ENCODE measurements around the gene AIG1. TPM values are rescaled to one million over a fixed set of nuclear protein-coding genes. Genes with fewer than 3 reads are reported as not detected.

The AIG1 gene
- total RNA-seq, 1 donor, result 70.9 TPM

DNA sequence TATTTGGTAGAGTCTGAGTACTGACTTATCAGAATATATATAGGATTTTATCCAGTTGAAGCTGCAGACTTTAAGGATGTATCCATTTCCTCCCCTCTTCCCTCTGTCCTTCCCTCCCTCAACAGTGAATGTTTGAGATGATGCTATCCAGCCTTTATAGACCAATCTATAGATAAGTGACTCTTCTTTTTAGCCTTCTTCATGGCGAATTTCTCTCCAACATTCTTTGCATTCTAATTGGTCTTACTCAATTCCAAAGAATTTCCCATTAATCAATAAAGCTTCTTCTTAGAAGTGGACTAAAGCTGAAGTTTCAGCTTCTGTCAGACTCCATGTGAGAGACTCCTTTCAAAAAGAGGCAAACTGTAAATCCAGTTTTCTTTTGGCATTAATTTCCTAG is 99.3 kb downstream of the AIG1 start:
- H3K9me3 ChIP-seq (ENCODE audit: low read depth, low read length), result no peaks in the 10 kb centered on the region
- no peaks in the 10 kb centered on the region for H3K36me3 ChIP-seq (ENCODE audit: insufficient read depth, low read length)
- peaks cover 37% of the 10 kb centered on the region for H3K4me1 ChIP-seq (ENCODE audit: insufficient read depth, low read length)
- no peaks in the 10 kb centered on the region for H3K27me3 ChIP-seq (ENCODE audit: insufficient read depth, low read length)
- H3K4me3 ChIP-seq (ENCODE audit: insufficient read depth, low read length), result no peak overlapping the region
- no peak for TF ChIP-seq CTCF (IDR thresholded peaks at IDR 0.05; ENCODE audit: extremely low read depth, low read depth, low read length)
- no peak overlapping the region for H2AFZ ChIP-seq (ENCODE audit: low read length)
- H3K79me2 ChIP-seq (ENCODE audit: insufficient read depth, low read length), result peaks cover 4% of the 10 kb centered on the region
- H4K20me1 ChIP-seq (ENCODE audit: insufficient read depth, low read length), result no peaks in the 10 kb centered on the region
- H3K4me2 ChIP-seq (ENCODE audit: insufficient read depth, low read length), result peak overlapping the region; percentile 8
- no peak for DNase-seq (ENCODE audit: insufficient read length, low spot score, missing footprints)
- H3K27ac ChIP-seq (ENCODE audit: low read depth, low read length), result no peak overlapping the region

DNA sequence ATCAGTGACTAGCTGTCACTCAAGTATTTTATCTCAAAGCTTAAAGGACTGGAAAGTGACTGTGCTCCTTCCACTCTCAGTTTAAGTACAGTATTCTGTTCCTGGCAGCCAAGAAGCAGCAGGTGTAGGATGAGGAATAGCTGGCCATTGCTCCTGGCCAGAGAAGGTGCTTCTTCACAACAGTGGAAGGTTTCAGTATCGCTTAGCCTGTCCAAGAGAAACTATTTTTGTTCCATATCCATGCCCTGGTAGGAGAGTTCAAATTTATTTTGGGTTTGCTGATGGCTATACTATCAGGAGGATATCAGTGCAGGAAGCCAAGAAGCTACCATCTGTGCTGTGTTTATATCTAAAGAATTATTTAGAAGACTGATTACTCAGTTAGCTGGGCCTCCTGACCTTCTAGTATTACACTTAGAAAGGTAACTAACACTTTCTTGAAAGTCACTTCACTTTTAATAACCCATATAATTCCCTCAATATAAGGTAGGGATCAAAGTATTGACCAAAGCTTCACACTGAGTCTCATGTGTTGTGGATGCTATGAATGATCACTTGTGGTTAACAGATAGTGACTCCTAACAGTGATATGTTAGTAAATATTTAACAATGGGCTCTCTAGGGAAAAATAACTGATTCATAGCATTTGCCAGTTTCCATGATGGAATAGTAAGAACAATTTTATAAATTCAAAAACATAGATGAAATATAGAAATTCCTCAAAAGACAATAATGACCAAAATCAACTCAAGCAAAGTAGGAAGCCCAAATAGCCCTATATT is 99.9 kb downstream of the AIG1 start:
- Histone ChIP-seq H3K4me1 (ENCODE audit: insufficient read depth, low read length) (peaks cover 37% of the 10 kb centered on the region), H3K79me2 (ENCODE audit: insufficient read depth, low read length) (peaks cover 4% of the 10 kb centered on the region), H3K9me3 (ENCODE audit: low read depth, low read length) (no peaks in the 10 kb centered on the region), H3K27ac (ENCODE audit: low read depth, low read length) (no peak overlapping the region), H4K20me1 (ENCODE audit: insufficient read depth, low read length) (no peaks in the 10 kb centered on the region), H3K36me3 (ENCODE audit: insufficient read depth, low read length) (no peaks in the 10 kb centered on the region), H3K27me3 (ENCODE audit: insufficient read depth, low read length) (no peaks in the 10 kb centered on the region), H3K4me3 (ENCODE audit: insufficient read depth, low read length) (no peak overlapping the region), H2AFZ (ENCODE audit: low read length) (no peak overlapping the region), H3K4me2 (ENCODE audit: insufficient read depth, low read length) (peak overlapping the region; percentile 8)
- no peak for DNase-seq (ENCODE audit: insufficient read length, low spot score, missing footprints)
- TF ChIP-seq CTCF (IDR thresholded peaks at IDR 0.05; ENCODE audit: extremely low read depth, low read depth, low read length), result no peak

- Histone ChIP-seq H3K4me2 (ENCODE audit: insufficient read depth, low read length) (no peak overlapping the region), H3K27ac (ENCODE audit: low read depth, low read length) (no peak overlapping the region), H3K4me3 (ENCODE audit: insufficient read depth, low read length) (no peak overlapping the region), H3K36me3 (ENCODE audit: insufficient read depth, low read length) (peaks cover 6% of the 10 kb centered on the region), H3K79me2 (ENCODE audit: insufficient read depth, low read length) (no peaks in the 10 kb centered on the region), H3K9me3 (ENCODE audit: low read depth, low read length) (no peaks in the 10 kb centered on the region), H2AFZ (ENCODE audit: low read length) (no peak overlapping the region), H4K20me1 (ENCODE audit: insufficient read depth, low read length) (no peaks in the 10 kb centered on the region), H3K27me3 (ENCODE audit: insufficient read depth, low read length) (no peaks in the 10 kb centered on the region), H3K4me1 (ENCODE audit: insufficient read depth, low read length) (peaks cover 24% of the 10 kb centered on the region)
- DNase-seq (ENCODE audit: insufficient read length, low spot score, missing footprints), result no peak
- no peak for TF ChIP-seq CTCF (IDR thresholded peaks at IDR 0.05; ENCODE audit: extremely low read depth, low read depth, low read length)
Observed at GRCh38 chr6:143163621-143164020, 102.9 kb downstream of the AIG1 start.

DNA sequence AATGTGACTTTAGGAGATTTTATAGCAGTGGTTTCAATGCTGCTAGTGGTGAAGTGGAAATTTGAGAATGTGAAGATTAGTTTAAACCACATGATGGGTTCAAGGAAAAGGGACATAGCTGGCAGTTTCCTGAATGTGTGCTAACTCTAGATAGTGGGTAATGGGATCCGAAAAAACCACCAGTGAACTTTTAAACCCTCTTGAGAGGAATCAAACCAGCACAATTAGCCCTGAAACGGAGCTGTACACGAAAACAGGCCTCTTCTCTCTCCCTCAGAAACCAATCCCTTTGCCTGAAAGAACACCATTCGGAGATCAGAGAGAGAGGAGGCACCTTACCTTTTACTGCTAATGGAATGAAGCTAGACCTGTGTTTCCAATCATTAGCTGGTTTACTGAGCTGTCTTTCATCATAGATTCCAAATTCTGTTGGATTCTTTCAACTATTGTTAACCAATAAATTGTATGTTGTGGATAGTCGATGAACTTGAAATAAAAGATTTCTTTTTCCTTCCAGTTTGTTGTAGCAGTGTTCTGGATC is 103.9 kb downstream of the AIG1 start:
- DNase-seq (ENCODE audit: insufficient read length, low spot score, missing footprints), result no peak
- no peaks in the 10 kb centered on the region for H3K79me2 ChIP-seq (ENCODE audit: insufficient read depth, low read length)
- peak overlapping the region; percentile 46 for H2AFZ ChIP-seq (ENCODE audit: low read length)
- H3K4me3 ChIP-seq (ENCODE audit: insufficient read depth, low read length), result no peak overlapping the region
- TF ChIP-seq CTCF (IDR thresholded peaks at IDR 0.05; ENCODE audit: extremely low read depth, low read depth, low read length), result no peak
- peaks cover 6% of the 10 kb centered on the region for H3K36me3 ChIP-seq (ENCODE audit: insufficient read depth, low read length)
- no peaks in the 10 kb centered on the region for H3K9me3 ChIP-seq (ENCODE audit: low read depth, low read length)
- H3K27ac ChIP-seq (ENCODE audit: low read depth, low read length), result no peak overlapping the region
- no peaks in the 10 kb centered on the region for H3K27me3 ChIP-seq (ENCODE audit: insufficient read depth, low read length)
- H3K4me1 ChIP-seq (ENCODE audit: insufficient read depth, low read length), result peaks cover 14% of the 10 kb centered on the region
- H3K4me2 ChIP-seq (ENCODE audit: insufficient read depth, low read length), result peak overlapping the region; percentile 7
- no peaks in the 10 kb centered on the region for H4K20me1 ChIP-seq (ENCODE audit: insufficient read depth, low read length)
